GM06990 (cell line): Measurements from ENCODE around the gene MYOG.
A peak's percentile ranks its signal among the peaks of the same experiment; 100 is the strongest.

ENCODE experiments used
- DNase-seq: peaks from one replicate; pipeline ENCODE4 v3.0.0-alpha.2; 2011; ENCODE audit not compliant: insufficient read length; ENCODE audit errors: extremely low read depth
- H3K27me3 ChIP-seq: replicated peaks from 2 replicates; pipeline ENCODE4 v1.6.0; 2011; ENCODE audit warnings: low read length; ENCODE audit not compliant: control insufficient read depth, insufficient read depth
- H3K36me3 ChIP-seq: 2 replicates; pipeline ENCODE4 v1.5.1; 2011; ENCODE audit warnings: low read length; ENCODE audit not compliant: control insufficient read depth, insufficient read depth
- H3K4me3 ChIP-seq: replicated peaks from 2 replicates; pipeline ENCODE4 v1.5.1; 2011; ENCODE audit warnings: low read depth, mild to moderate bottlenecking, control low read depth, low read length
- TF ChIP-seq, protein P1 (sequence below): IDR thresholded peaks from 2 replicates; pipeline ENCODE4 v1.5.1; 2011; ENCODE audit warnings: low read length, control low read depth, mild to moderate bottlenecking, inconsistent platforms; ENCODE audit not compliant: insufficient read depth, poor library complexity, severe bottlenecking

Gene MYOG

DNA sequence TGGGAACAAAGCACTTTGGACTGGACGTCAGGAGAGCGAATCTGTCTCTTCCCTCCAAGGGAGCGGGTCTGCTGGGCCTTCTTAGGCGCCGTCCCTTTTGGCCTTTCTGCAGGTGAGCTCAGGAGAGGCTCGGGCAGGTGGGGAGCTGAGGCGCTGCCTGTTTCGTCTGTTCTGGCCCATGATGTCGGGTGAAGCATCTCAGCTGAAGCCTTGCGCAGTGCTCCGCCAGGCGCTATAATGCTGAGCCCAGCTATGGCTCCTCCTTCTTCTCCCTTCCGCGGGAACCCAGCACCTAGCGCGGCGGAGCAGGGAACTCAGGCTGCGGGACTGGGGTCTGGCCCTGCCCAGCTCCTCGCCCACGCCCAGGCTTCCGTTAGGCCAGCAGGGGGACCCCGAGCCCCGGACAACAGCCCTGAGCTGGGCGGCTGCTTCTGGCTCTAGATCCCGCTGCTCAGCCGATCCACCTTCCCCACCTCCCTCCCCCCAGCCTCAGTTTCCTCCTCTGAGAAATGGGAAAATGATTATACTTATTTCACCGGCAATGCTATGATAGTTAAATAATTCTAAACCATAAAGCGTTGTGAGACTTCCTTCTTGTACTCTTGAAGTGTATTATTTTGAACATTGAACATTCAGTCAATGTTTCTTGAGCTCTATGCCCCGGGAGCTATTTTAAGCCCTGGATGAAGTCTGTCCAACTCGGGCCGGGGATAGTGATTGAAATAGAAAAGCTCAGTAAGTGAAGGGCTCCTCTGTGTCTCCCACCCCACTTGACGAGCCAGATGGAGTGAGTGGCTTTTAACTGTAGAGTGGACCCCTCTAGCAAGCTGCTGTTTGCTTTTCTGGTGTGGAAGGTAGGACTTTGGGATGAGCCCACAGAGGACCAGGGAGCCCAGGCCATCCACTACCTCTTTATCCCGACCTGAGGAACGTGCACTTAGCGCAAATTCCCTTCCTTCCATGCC lies 32.1 kb upstream of the MYOG start:
- Histone ChIP-seq H3K27me3 (no peaks in the 10 kb centered on the region; the same call in none of the 2 replicates), H3K36me3 (no peaks in the 10 kb centered on the region), H3K4me3 (no peak overlapping the region)
- DNase-seq: peak; percentile 41
- TF ChIP-seq, protein P1, sequence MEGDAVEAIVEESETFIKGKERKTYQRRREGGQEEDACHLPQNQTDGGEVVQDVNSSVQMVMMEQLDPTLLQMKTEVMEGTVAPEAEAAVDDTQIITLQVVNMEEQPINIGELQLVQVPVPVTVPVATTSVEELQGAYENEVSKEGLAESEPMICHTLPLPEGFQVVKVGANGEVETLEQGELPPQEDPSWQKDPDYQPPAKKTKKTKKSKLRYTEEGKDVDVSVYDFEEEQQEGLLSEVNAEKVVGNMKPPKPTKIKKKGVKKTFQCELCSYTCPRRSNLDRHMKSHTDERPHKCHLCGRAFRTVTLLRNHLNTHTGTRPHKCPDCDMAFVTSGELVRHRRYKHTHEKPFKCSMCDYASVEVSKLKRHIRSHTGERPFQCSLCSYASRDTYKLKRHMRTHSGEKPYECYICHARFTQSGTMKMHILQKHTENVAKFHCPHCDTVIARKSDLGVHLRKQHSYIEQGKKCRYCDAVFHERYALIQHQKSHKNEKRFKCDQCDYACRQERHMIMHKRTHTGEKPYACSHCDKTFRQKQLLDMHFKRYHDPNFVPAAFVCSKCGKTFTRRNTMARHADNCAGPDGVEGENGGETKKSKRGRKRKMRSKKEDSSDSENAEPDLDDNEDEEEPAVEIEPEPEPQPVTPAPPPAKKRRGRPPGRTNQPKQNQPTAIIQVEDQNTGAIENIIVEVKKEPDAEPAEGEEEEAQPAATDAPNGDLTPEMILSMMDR: peak; percentile 70

DNA sequence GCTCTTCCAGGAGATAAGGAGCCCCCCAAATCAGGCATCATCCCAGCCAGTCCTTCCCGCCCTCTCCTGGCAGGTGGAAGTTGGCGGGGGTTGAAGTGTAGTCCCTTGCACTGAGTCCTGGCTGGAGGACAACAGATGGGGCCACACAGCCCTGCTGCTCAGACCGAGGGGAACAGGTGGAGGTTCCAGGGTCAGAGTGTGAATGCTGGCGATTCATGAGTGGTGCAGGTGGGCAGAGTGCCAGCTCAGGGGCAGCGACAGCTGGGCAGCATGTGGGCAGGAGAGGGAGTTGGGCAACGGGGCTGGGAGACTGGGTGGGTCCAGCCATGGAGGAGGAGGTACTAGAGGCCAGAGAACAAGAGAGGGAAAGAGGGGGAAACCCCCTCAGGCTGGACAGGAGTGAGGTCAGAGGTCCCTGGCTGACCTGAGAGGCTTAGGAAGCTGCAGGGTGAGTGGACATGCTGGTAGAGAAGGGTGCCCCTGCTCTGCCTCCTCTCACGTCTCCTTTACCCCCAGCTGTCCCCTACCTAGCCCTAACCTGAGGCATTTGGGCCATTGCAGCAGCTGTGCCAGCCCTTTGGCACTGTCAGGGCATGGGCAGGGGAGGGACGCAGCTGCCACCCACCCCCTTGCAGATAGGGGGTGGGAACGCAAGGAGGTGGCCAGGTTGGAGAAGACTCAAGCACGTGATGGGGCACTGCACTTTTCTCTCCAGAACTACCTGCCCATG lies 30.4 kb upstream of the MYOG start:
- Histone ChIP-seq H3K36me3 (no peaks in the 10 kb centered on the region), H3K4me3 (no peak overlapping the region), H3K27me3 (no peaks in the 10 kb centered on the region; the same call in 1 of the 2 replicates)
- TF ChIP-seq, protein P1: no peak
- no peak for DNase-seq

DNA sequence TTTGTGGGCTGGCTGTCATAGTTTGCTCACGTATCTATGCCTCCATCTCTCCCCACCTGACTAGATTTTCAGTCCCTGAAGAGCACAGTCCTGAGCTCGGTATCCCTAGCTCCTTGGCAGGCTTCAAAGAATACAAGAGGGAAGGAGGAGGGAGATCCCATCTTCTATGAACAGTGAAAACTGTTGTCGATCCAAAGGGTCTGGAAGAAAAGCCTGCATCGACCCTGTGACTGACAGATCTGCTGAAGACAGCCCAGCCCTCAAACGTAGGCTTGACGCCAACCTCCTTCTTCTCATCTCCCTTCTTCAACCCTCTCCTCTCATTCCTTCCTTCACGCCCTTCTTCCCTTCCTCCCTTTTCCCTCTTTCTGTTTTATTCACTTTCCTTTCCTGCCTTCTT lies 28.4 kb upstream of the MYOG start:
- TF ChIP-seq, protein P1: no peak
- Histone ChIP-seq H3K27me3 (no peaks in the 10 kb centered on the region; the same call in 1 of the 2 replicates), H3K4me3 (no peak overlapping the region), H3K36me3 (no peaks in the 10 kb centered on the region)
- DNase-seq: no peak

DNA sequence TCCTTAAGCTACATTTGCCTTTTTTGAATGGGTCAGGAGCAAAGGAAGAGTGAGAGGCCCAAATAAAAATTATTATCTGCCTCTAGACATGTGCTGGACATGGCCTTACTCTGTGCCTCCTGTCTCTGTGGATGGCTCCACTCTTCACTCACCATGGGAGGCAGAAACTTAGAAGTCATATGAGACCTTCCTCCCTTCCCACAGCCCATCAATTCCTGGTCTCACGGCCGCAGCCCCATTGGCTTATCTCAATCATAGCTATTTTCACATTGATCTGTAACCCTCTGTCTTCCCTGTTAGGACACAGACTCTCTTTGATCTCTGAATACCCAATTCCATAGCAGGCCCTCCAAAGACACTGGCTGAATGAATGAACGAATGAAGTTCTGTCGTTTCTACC lies 27.5 kb upstream of the MYOG start:
- no peak overlapping the region for H3K4me3 ChIP-seq
- no peaks in the 10 kb centered on the region for H3K36me3 ChIP-seq
- TF ChIP-seq, protein P1: no peak
- H3K27me3 ChIP-seq: no peaks in the 10 kb centered on the region; the same call in 1 of the 2 replicates
- DNase-seq: no peak

DNA sequence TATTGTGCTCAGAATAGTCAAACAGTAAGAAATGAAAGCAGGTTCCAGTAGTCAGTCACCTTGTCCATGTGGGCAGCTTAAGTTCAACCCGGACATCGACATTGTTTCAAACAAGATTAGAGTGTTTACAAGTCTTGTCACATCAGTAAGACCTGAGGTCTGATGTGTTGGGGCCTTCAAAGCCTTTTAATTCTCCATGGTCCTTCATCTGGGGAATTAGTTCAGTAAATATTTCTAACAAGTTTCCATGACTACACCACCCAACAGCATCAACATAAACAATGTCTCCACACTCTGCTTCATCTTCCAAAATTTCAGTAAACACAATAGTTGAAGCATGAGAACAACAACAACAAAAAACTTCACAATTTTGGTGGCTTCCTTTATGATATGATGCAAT lies 26.7 kb upstream of the MYOG start:
- H3K36me3 ChIP-seq: no peaks in the 10 kb centered on the region
- H3K27me3 ChIP-seq: no peaks in the 10 kb centered on the region
- no peak for DNase-seq
- no peak overlapping the region for H3K4me3 ChIP-seq
- TF ChIP-seq, protein P1: no peak
